ENCODE data around the gene BIRC5. TPM values are rescaled to one million over a fixed set of nuclear protein-coding genes. Genes with fewer than 3 reads are reported as not detected.

BIRC5 gene
- total RNA-seq, 6 experiments from 2014 or later = 0.57 to 2.0 (median 1.4) TPM

- H3K4me1 ChIP-seq = peaks cover 0 to 34% (median 17%) of the 10 kb centered on the region in 4 donors
- intact Hi-C loops (cut with DNase I) = loop anchor here in 1 of 2 donors (10.0 kb wide), 1 partner anchor 78 kb away; no protein-coding TSS in a partner anchor
- TF ChIP-seq POLR2A (IDR thresholded peaks at IDR 0.05) = no peak
- TF ChIP-seq CTCF (IDR thresholded peaks at IDR 0.05) = peak; percentile 63 to 82 (median 66)
- ATAC-seq (peak; percentile 6 to 19 (median 12)), DNase-seq (peak; percentile 71 to 78 (median 75))
- H3K27ac ChIP-seq = peak overlapping the region in 1 of 3 donors; percentile 77
- WGBS (ENCODE audit: insufficient coverage, low coverage, low lambda C conversion rate, missing lambda C conversion rate) = 27% methylated on average over 8 of the region's 14 CpGs
- peaks cover 0 to 9% (median 2%) of the 10 kb centered on the region in 4 donors for H3K36me3 ChIP-seq
- H3K9me3 ChIP-seq = no peaks in the 10 kb centered on the region
- no peak overlapping the region for H3K4me3 ChIP-seq
- H3K27me3 ChIP-seq = no peaks in the 10 kb centered on the region
These were observed 37.5 kb upstream of the BIRC5 start for GRCh38 chr17:78176548-78177025.

GRCh38 chr17:78179372-78179771 lies 34.7 kb upstream of the BIRC5 start:
- ATAC-seq (peak in 1 of 4 donors; percentile 8), DNase-seq (peak in 1 of 3 donors; percentile 54)
- intact Hi-C loops (cut with DNase I) = loop anchor here in 1 of 2 donors (10.0 kb wide), 1 partner anchor 75 kb away; no protein-coding TSS in a partner anchor
- Histone ChIP-seq H3K4me3 (no peak overlapping the region), H3K36me3 (no peaks in the 10 kb centered on the region), H3K4me1 (peaks cover 0 to 36% (median 21%) of the 10 kb centered on the region in 4 donors), H3K27me3 (no peaks in the 10 kb centered on the region), H3K9me3 (no peaks in the 10 kb centered on the region), H3K27ac (no peak overlapping the region)
- 69% methylated on average over 4 of the region's 17 CpGs for WGBS (ENCODE audit: insufficient coverage, low coverage, low lambda C conversion rate, missing lambda C conversion rate)
- no peak for TF ChIP-seq CTCF (IDR thresholded peaks at IDR 0.05)
- no peak for TF ChIP-seq POLR2A (IDR thresholded peaks at IDR 0.05)

- DNase-seq (no peak), ATAC-seq (no peak)
- Histone ChIP-seq H3K4me1 (peaks cover 0 to 36% (median 20%) of the 10 kb centered on the region in 4 donors), H3K9me3 (no peaks in the 10 kb centered on the region), H3K36me3 (no peaks in the 10 kb centered on the region), H3K27me3 (no peaks in the 10 kb centered on the region), H3K27ac (peak overlapping the region; percentile 6 to 79 (median 35)), H3K4me3 (no peak overlapping the region)
- TF ChIP-seq CTCF (IDR thresholded peaks at IDR 0.05) (no peak), POLR2A (IDR thresholded peaks at IDR 0.05) (no peak)
- 40% methylated on average over 8 of the region's 14 CpGs for WGBS (ENCODE audit: insufficient coverage, low coverage, low lambda C conversion rate, missing lambda C conversion rate)
- intact Hi-C loops (cut with DNase I) = no loop called here
These were observed 34.0 kb upstream of the BIRC5 start for GRCh38 chr17:78180083-78180482.

GRCh38 chr17:78180508-78180907 lies 33.5 kb upstream of the BIRC5 start:
- peak overlapping the region in 2 of 3 donors; percentile 35 to 79 for H3K27ac ChIP-seq
- ATAC-seq (no peak), DNase-seq (no peak)
- no peaks in the 10 kb centered on the region for H3K36me3 ChIP-seq
- TF ChIP-seq POLR2A (IDR thresholded peaks at IDR 0.05) (no peak), CTCF (IDR thresholded peaks at IDR 0.05) (no peak)
- peaks cover 0 to 36% (median 19%) of the 10 kb centered on the region in 4 donors for H3K4me1 ChIP-seq
- H3K4me3 ChIP-seq = no peak overlapping the region
- H3K9me3 ChIP-seq = no peaks in the 10 kb centered on the region
- intact Hi-C loops (cut with DNase I) = no loop called here
- 67% methylated on average over 2 of the region's 2 CpGs for WGBS (ENCODE audit: insufficient coverage, low coverage, low lambda C conversion rate, missing lambda C conversion rate)
- H3K27me3 ChIP-seq = no peaks in the 10 kb centered on the region
